Right forelimb (tissue), 1 donor: Measurements from ENCODE around the gene VAV2.

Experiments
- DNase-seq: peaks from one replicate; pipeline ENCODE4 v3.0.0-alpha.2; 2018

Gene VAV2

DNA sequence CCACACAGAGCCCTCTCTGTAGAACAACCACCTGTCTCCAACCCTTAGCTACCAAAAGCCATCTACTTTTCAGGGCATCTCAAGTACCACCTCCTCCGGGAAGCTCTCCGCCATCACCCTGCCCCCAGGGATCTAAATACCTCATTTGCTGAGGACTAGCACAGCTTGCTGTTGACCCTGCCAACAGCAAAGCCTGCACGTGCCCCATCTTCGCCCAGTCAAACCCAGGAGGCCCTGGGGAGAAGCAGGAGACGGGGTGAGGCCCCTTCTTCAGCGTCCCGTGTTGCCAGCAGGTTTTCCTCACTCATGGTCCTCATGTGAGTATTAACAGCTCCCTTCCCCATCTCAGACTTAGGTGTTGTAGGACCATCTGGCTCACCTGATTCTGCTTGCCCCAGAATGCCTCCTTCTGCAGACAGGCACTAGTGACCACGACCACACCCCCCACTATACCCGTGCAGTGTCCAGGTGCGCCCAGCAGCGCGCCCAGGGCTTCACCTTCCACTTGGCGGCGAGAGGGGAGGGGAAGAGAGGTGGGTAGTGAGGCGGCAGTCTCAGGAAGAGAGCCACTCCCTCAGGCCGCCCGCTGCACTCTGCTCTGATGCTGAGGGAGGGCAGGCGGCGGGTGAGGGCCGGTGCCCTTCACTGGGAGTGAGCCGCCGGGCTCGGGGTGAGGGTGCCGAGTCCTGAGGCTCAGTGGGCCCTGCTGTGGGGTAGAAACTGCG is 11.1 kb downstream of the VAV2 start:
- no peak for DNase-seq

DNA sequence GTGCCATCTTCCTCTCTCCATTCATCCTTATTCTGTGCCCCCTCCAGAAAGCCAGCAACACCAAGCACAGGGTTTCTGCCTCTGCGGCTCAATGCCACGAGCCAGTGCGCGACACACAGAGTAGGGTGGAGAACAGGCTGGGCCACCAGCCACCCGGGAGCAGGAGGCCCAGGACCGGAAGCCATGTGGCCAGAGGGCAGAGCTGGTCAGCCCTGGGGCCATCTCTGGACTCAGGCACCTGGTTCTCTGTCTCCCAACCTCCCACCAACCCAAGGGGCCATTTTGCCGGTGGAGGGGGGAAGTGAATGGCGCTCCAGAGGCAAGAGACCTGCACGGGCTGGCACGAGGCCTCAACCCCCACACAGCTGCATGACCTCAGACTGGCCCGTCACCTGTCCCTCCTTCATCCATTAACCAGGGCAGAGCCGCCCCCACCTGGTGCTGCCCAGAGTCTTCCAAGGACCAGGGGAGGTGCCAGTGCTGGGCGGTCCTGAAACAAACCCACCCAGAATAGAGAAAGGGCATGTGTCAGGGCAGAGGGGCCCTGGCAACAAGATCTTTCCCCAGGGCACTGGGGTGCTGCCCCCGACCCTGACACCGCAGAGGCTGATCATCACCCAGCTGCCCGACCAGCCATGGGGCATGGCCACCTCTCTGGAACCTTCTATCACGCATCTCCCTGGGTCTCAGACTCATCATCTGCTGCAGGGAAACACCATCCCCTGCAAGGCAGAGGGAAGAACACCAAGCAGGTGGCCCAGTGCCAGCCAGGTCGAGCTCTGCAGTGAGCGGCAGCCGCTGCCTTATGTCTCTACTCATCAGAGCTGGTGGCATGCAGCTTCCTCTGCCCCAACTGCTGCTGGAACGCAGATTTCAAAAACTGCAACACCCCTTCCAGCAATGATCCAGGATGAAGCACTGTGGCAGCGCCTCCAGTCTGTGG is 11.9 kb downstream of the VAV2 start:
- no peak for DNase-seq

DNA sequence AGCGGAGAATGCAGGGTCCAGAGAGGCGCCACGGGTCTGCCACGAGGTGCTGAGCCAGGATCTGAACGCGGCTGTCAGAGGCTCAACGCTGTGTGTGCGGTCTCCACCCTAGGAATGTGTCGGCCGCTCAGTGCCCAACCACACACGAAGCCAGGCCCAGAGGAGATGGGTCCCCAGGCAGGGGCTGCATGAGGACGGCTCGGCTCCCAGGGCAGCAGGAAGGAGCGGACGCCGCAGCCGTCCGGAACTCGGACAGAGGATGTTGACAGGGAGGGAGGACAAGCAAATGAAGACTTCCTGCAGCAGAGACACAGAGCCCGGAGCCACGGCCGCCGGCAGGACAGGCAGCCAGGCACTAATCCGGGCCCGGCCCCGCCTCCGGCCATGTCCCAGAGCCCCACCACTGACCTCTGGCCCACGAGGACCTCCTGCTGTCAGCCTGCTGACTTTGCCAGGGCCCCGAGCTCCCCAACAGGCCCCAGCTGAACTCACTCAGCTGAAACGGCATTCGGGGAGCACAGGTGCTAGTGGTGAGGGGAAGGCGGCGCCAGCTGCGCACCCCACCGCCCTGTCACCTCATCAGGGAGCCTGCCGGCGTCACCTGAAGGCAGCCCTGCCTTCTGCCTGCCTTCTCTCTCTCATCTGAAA is 12.7 kb downstream of the VAV2 start:
- DNase-seq: peak; percentile 69

GRCh38 chr9:133978899-133979272 is 13.2 kb downstream of the VAV2 start:
- DNase-seq: no peak

DNA sequence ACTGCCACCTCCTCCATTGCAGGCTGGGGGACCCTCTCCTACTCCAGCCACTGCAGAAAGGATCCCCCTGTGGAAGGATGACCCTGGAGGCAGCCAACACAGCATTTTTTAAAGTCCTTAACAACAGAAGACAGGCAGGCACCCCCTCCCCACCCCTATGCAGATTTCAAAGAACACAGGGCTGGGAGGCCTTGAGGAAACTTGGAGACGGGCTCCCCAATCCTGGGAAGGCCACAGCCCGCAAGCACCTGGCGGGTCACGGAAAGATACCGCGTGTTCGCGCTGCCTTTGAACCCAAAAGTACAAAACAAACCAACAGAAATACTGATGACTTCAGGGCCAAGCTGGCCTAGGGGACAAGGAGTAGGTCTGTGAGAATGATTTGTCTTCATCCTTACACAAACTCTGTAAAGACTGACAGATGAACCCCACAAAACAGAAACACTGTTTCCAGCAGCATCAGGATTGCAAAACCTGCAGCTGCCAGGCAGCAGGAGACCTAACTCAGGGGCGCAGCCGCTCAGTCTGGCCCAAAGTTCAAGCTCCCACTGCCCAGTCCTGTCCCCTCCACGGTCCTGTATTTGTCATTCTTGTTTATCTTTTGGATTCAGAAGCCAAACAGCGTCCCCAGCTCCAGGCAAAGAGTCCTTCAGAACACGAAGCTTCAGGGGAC is 13.8 kb downstream of the VAV2 start:
- DNase-seq: no peak

- no peak for DNase-seq
Measured at GRCh38 chr9:133977421-133978201, 14.5 kb downstream of the VAV2 start.

GRCh38 chr9:133976887-133977286 is 15.2 kb downstream of the VAV2 start:
- no peak for DNase-seq

GRCh38 chr9:133976191-133976861 is 15.8 kb downstream of the VAV2 start:
- no peak for DNase-seq

GRCh38 chr9:133975511-133975910 is 16.6 kb downstream of the VAV2 start:
- DNase-seq: no peak

- DNase-seq: no peak
Measured at GRCh38 chr9:133974631-133975341, 17.3 kb downstream of the VAV2 start.

DNA sequence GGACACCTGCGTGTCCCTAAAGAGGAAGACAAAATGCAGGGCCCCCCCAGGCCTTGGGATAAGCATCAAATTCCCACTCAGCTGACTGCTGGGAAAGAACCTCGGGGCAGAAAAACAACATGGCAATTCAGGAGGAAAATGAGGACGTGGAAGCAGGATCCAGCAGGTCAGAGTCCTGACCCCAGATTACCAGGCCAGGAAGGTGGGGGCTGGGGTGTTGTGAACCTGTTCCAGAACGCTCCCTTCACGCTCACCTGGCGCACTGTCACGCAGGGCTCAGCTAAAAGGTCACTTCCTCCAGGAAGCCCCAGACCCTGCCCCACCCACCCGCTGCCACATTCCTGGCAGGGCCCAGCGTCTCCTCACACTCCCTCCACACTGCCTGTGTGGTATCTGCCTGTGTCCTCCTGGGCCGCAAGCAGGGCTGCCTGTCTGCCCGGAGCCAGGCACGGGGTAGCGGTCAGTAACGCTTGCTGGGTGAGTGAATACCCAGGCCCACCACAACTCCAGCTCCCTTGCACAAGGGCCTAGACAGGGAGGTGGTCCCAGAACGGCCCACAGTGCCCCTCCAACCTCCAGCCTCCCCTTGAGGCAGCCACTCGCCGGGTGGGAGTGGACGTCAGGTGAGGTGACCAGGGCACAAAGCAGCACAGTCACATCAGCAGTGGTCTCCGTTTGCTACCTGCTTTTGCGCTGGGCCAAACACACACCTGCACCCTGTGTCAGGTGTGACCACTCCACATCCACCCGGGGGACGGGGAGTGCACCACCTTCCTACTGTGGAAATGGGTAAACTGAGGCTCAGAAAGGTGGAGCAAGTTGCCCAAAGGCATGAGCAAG is 18.1 kb downstream of the VAV2 start:
- no peak for DNase-seq

- DNase-seq: no peak
Measured at GRCh38 chr9:133973111-133973790, 18.9 kb downstream of the VAV2 start.

GRCh38 chr9:133971981-133972941 is 19.9 kb downstream of the VAV2 start:
- no peak for DNase-seq

DNA sequence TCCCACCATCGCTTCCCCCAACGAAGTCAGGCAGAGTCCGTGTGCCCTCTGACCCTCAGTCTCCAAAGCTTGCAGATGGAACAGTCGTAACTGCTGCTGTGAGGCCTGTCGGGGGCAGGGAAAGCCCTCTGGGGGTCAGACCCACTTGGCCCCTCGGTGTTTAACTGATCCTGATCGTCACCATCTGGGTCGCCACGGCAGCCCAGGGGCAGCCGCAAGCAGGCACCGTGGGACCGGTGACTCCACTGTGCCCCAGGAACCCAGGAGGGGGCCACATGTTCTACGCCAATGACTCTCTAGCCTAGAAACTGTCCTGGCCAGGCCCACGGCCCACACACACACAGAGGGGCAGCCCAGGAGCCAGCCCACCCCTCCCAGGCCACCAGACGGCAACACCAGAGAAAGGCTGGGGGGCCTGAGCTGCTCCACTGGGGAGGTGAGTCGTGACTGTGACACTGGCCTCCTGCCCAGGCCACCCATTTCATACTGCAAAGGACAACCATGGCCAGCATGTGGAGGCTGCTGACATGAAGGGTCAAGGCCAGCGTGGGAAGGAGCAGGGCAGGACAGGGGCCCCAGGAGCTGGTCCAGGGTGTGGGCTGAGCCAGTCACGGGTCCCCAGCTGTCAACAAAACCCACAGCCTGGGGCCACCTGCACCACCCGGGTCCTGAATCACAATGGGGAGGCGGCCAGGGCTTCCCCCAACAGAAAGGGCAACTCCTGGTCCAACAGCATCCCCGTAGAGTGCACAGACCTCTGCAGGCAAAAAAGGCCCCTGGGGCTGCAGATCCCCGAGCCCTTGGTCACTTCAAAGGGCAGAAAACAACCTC is 20.8 kb downstream of the VAV2 start:
- no peak for DNase-seq

DNA sequence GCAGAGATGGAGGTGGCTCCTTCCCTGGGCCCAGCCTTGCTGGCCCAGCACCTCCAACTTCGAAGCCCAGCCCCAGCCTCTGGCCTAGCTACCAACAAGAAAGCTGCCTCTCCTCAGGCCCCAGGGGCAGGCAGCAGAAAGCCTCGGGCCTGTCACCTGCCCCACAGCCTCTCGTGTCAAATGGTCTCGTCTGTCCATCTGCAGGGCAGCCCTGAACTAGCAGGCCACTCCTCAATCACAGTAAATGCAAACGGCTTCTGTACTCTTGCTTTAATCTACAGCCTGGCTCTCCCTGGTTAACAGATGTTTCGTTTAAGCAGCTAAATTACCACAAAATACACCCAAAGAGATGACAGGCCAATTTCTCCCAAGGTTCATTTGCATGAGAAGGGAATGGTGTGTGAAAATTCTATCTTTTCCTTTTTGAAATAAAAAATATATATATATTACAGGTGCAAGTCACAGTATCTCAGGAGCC is 21.5 kb downstream of the VAV2 start:
- DNase-seq: no peak

- no peak for DNase-seq
Measured at GRCh38 chr9:133969681-133970580, 22.2 kb downstream of the VAV2 start.
